Psoas muscle (tissue), 8 donors: ENCODE results near the gene MBP. TPM values are rescaled to one million over a fixed set of nuclear protein-coding genes. Genes with fewer than 3 reads are reported as not detected.

ENCODE experiments used
- ATAC-seq, 4 donors: fragments of 200-7000 bp; cut with Tn5 transposase; one replicate each; pipeline ENCODE4 v1.9.1; 2020; ENCODE audit warnings: moderate library complexity in 3 of 4, mild to moderate bottlenecking in 2 of 4
- DNase-seq, 2 donors: peaks; one replicate each; pipeline ENCODE4 v3.0.0-alpha.2; 2020
- H3K27ac ChIP-seq: fragments of 200-600 bp; one replicate; pipeline ENCODE4 v1.8.0; 2022
- H3K27me3 ChIP-seq, 3 donors: fragments of 200-600 bp in 1 of 3; one replicate each; pipeline versions ENCODE4 v1.6.1 to v1.8.0; 2013 to 2022; ENCODE audit warnings: low read length in 2 of 3, mild to moderate bottlenecking in 2 of 3, moderate library complexity in 1 of 3; ENCODE audit not compliant: insufficient read depth in 3 of 3
- H3K36me3 ChIP-seq, 2 donors: fragments of 200-600 bp in 1 of 2; one replicate each; pipeline versions ENCODE4 v1.6.1 to v1.8.0; 2013 to 2022; ENCODE audit warnings: low read depth in 1 of 2, mild to moderate bottlenecking in 1 of 2, moderate library complexity in 1 of 2; ENCODE audit not compliant: insufficient read depth in 1 of 2
- H3K4me1 ChIP-seq: fragments of 200-600 bp; one replicate; pipeline ENCODE4 v1.8.0; 2022
- H3K4me3 ChIP-seq: fragments of 200-600 bp; one replicate; pipeline ENCODE4 v1.8.0; 2022; ENCODE audit warnings: mild to moderate bottlenecking
- H3K9me3 ChIP-seq: fragments of 200-600 bp; one replicate; pipeline ENCODE4 v1.8.0; 2022
- WGBS, 3 donors: extraction: QIAGEN DNeasy Blood & Tissue Kit; methylation state at CpG; one replicate each; pipeline versions ENCODE4 v1.1.6 to v1.1.7; 2013; 5-methylcytosine and 5-hydroxymethylcytosine counted together
- intact Hi-C, 2 donors: fragments of 100-400 bp; cut with DNase I; formaldehyde crosslinking; loops; one replicate each; pipeline versions ENCODE4 v1.11.0 to v1.14.2; 2022
- polyA plus RNA-seq, 3 donors: library from polyadenylated mRNA; stranded (reverse); fragments of 200-250 nt; gene quantifications; one replicate each; pipeline ENCODE4 v1.2.3, GENCODE V29; 2013
- total RNA-seq, 4 donors: library from RNA; stranded (reverse); fragmentation: NEBNext Ultra II Directional in 2 of 4; extraction: Animal tissue kit (Norgen Biotek cat#: 25700) in 2 of 4; gene quantifications; one replicate each; pipeline versions ENCODE4 v1.2.1 to v1.2.4, GENCODE V29; 2021 to 2023
- TF ChIP-seq, protein P1 (sequence below): fragments of 200-600 bp; IDR thresholded peaks from one replicate; pipeline ENCODE4 v1.8.0; 2022; ENCODE audit warnings: antibody characterized with exemption
- donor health status: healthy with polysubstance abuse.
- donor health status: DM: no; HTN: no; CAD: no; lungs with moderate emphysema.
- donor health status: Bipolar disorder and iron deficiency.
- donor health status: healthy.
- donor health status: DM: yes; HTN: yes; CAD: no.
- donor health status: DM: no; HTN: no; CAD: no.
- donor health status: DM: no; HTN: no; CAD: no.
- donor health status: DM: yes; HTN: yes; CAD: no.

Gene MBP
- total and polyA plus RNA-seq, 7 donors: 16.4 to 88.2 (median 51.6) TPM

- 85 to 87% (median 86%) methylated on average over 8 of the region's 8 CpGs for WGBS, 3 donors
- TF ChIP-seq, protein P1, sequence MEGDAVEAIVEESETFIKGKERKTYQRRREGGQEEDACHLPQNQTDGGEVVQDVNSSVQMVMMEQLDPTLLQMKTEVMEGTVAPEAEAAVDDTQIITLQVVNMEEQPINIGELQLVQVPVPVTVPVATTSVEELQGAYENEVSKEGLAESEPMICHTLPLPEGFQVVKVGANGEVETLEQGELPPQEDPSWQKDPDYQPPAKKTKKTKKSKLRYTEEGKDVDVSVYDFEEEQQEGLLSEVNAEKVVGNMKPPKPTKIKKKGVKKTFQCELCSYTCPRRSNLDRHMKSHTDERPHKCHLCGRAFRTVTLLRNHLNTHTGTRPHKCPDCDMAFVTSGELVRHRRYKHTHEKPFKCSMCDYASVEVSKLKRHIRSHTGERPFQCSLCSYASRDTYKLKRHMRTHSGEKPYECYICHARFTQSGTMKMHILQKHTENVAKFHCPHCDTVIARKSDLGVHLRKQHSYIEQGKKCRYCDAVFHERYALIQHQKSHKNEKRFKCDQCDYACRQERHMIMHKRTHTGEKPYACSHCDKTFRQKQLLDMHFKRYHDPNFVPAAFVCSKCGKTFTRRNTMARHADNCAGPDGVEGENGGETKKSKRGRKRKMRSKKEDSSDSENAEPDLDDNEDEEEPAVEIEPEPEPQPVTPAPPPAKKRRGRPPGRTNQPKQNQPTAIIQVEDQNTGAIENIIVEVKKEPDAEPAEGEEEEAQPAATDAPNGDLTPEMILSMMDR: no peak
- H3K27ac ChIP-seq: no peak overlapping the region
- no peak overlapping the region for H3K4me3 ChIP-seq
- no peaks in the 10 kb centered on the region for H3K9me3 ChIP-seq
- H3K4me1 ChIP-seq: no peaks in the 10 kb centered on the region
- no peaks in the 10 kb centered on the region for H3K36me3 ChIP-seq
- ATAC-seq (no peak), DNase-seq (no peak)
- intact Hi-C loops: no loop called here
- H3K27me3 ChIP-seq: no peaks in the 10 kb centered on the region
Observed at GRCh38 chr18:77162580-77162979, 30.0 kb upstream of the MBP start.

DNA sequence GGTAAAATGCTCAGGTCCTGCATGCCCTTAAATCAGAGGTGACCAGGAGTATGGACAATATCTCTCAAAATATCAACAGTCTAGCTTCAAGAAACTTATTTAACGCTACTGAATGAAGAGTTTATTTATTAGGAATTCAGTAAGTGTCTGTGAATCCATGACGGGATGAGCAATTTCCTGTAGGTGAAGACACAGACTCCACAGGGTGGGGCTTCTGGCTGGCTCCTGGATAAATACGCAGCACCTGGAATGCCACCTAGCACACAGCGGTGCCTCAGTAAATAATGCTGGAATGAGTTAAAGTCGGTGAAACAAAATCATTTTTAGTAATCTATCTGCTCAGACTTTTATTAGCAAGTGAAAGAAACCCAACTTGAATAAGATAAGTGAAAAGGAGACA lies 29.4 kb upstream of the MBP start:
- 68 to 79% (median 72%) methylated on average over 5 of the region's 5 CpGs for WGBS, 3 donors
- no peaks in the 10 kb centered on the region for H3K4me1 ChIP-seq
- intact Hi-C loops: no loop called here
- no peaks in the 10 kb centered on the region for H3K36me3 ChIP-seq
- H3K27me3 ChIP-seq: no peaks in the 10 kb centered on the region
- DNase-seq (no peak), ATAC-seq (no peak)
- no peak overlapping the region for H3K4me3 ChIP-seq
- TF ChIP-seq, protein P1: no peak
- H3K27ac ChIP-seq: no peak overlapping the region
- H3K9me3 ChIP-seq: no peaks in the 10 kb centered on the region

GRCh38 chr18:77161383-77161782 lies 28.8 kb upstream of the MBP start:
- TF ChIP-seq, protein P1: no peak
- DNase-seq (no peak), ATAC-seq (no peak)
- no peaks in the 10 kb centered on the region for H3K36me3 ChIP-seq
- H3K9me3 ChIP-seq: no peaks in the 10 kb centered on the region
- no peaks in the 10 kb centered on the region for H3K27me3 ChIP-seq
- intact Hi-C loops: no loop called here
- no peak overlapping the region for H3K4me3 ChIP-seq
- WGBS, 3 donors: 80 to 89% (median 82%) methylated on average over 7 of the region's 7 CpGs
- H3K4me1 ChIP-seq: no peaks in the 10 kb centered on the region
- H3K27ac ChIP-seq: no peak overlapping the region

- Histone ChIP-seq H3K4me1 (no peaks in the 10 kb centered on the region), H3K27ac (no peak overlapping the region), H3K36me3 (no peaks in the 10 kb centered on the region), H3K9me3 (no peaks in the 10 kb centered on the region), H3K4me3 (no peak overlapping the region), H3K27me3 (no peaks in the 10 kb centered on the region)
- TF ChIP-seq, protein P1: no peak
- no peak for DNase-seq
- WGBS, 3 donors: 66 to 73% (median 70%) methylated on average over 11 of the region's 11 CpGs
- no peak for ATAC-seq
- intact Hi-C loops: no loop called here
Observed at GRCh38 chr18:77160515-77160914, 27.9 kb upstream of the MBP start.

DNA sequence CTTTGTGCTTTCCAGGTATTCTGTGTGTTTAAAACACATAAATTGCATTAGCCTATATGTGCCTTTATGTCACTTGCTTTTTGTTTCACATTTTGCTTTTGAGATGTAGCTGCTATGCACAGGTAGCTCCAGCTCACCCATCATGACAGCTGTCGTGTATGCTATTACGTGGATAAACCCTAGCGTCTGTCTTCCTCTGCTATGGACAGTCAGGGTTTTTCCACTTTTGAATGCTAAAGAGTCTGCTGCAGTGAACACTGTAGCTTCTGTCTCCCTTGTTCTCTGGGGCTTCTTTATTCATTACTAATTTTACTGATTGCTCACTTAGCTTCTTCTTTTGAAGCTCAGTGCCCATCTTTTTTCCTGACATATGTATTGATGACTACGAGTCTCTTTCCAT lies 24.7 kb upstream of the MBP start:
- H3K9me3 ChIP-seq: no peaks in the 10 kb centered on the region
- no peak overlapping the region for H3K27ac ChIP-seq
- H3K36me3 ChIP-seq: no peaks in the 10 kb centered on the region
- intact Hi-C loops: loop anchor here in 1 of 2 donors (5.0 kb wide), 1 partner anchor 35 kb away; no protein-coding TSS in a partner anchor
- no peaks in the 10 kb centered on the region for H3K27me3 ChIP-seq
- ATAC-seq (no peak), DNase-seq (no peak)
- H3K4me3 ChIP-seq: no peak overlapping the region
- WGBS, 3 donors: 78 to 82% (median 81%) methylated on average over 4 of the region's 4 CpGs
- no peaks in the 10 kb centered on the region for H3K4me1 ChIP-seq
- TF ChIP-seq, protein P1: no peak
